WTC11 (cell line): ENCODE data around the gene RAMACL. TPM values are rescaled to one million over a fixed set of nuclear protein-coding genes. Genes with fewer than 3 reads are reported as not detected.

Experiments used
- ATAC-seq: fragments of 200-7000 bp; cut with Tn5 transposase; 2 replicates; pipeline ENCODE4 v1.10.0; 2021; ENCODE audit warnings: mild to moderate bottlenecking, moderate library complexity
- CTCF ChIA-PET: fragments of 300-600 bp; sonication (Branson Sonifier 250); formaldehyde crosslinking; loops from one replicate; lab custom pipeline; 2021; ENCODE audit warnings: antibody characterized with exemption; lab: Charles Lee
- POLR2A ChIA-PET: fragments of 350-600 bp; sonication (Branson Sonifier 250); formaldehyde crosslinking; loops from one replicate; lab custom pipeline; 2021; ENCODE audit warnings: antibody characterized with exemption; lab: Charles Lee
- DNase-seq: peaks from one replicate; pipeline ENCODE4 v3.0.0; 2021; ENCODE audit warnings: low spot score
- H3K27ac Mint-ChIP-seq: 2 replicates; pipeline ENCODE4 v1.8.0; 2021; ENCODE audit warnings: mixed read lengths
- H3K27me3 Mint-ChIP-seq: 2 replicates; pipeline ENCODE4 v1.8.0; 2021; ENCODE audit warnings: low read depth, mild to moderate bottlenecking, moderate library complexity, mixed read lengths
- H3K36me3 Mint-ChIP-seq: 2 replicates; pipeline ENCODE4 v1.8.0; 2021; ENCODE audit warnings: mixed read lengths
- H3K4me1 Mint-ChIP-seq: 2 replicates; pipeline ENCODE4 v1.8.0; 2022; ENCODE audit warnings: mixed read lengths
- H3K4me3 Mint-ChIP-seq: 2 replicates; pipeline ENCODE4 v1.8.0; 2021; ENCODE audit warnings: mild to moderate bottlenecking, moderate library complexity, mixed read lengths
- H3K9me3 Mint-ChIP-seq: 2 replicates; pipeline ENCODE4 v1.8.0; 2021; ENCODE audit warnings: mixed read lengths
- CREM ChIP-seq: sonication (generic); formaldehyde crosslinking; IDR thresholded peaks from 2 replicates; pipeline ENCODE4 v1.8.1; 2022; ENCODE audit warnings: mild to moderate bottlenecking, missing genetic modification reagents, moderate library complexity
- FOXK1 ChIP-seq: sonication (generic); formaldehyde crosslinking; IDR thresholded peaks from 2 replicates; pipeline ENCODE4 v1.8.0; 2022; ENCODE audit warnings: mild to moderate bottlenecking, moderate library complexity, missing genetic modification reagents
- NFYB ChIP-seq: sonication (generic); formaldehyde crosslinking; conservative IDR thresholded peaks from 2 replicates; pipeline ENCODE4 v1.8.0; 2022; ENCODE audit warnings: low read depth, missing genetic modification reagents
- NR3C1 ChIP-seq: sonication (generic); formaldehyde crosslinking; conservative IDR thresholded peaks from 2 replicates; pipeline ENCODE4 v1.8.1; 2023; ENCODE audit warnings: low read depth, mild to moderate bottlenecking, missing genetic modification reagents
- OVOL2 ChIP-seq: fragments of 250-450 bp; sonication (Bioruptor Pico); IDR thresholded peaks from 2 replicates; pipeline ENCODE4 v1.9.0; 2021; ENCODE audit warnings: mild to moderate bottlenecking, borderline replicate concordance
- PRRX2 ChIP-seq: fragments of 250-450 bp; sonication (Bioruptor Pico); IDR thresholded peaks from 2 replicates; pipeline ENCODE4 v1.8.0; 2021; ENCODE audit warnings: mild to moderate bottlenecking
- SMAD3 ChIP-seq: sonication (generic); formaldehyde crosslinking; IDR thresholded peaks from 2 replicates; pipeline ENCODE4 v1.8.0; 2022; ENCODE audit warnings: missing genetic modification reagents, mild to moderate bottlenecking, borderline replicate concordance
- SP1 ChIP-seq: sonication (generic); formaldehyde crosslinking; conservative IDR thresholded peaks from 2 replicates; pipeline ENCODE4 v1.8.1; 2022; ENCODE audit warnings: missing genetic modification reagents
- TP53 ChIP-seq: sonication (generic); formaldehyde crosslinking; IDR thresholded peaks from 2 replicates; pipeline ENCODE4 v1.8.1; 2023; ENCODE audit warnings: mild to moderate bottlenecking, missing genetic modification reagents
- ZBTB21 ChIP-seq: sonication (generic); formaldehyde crosslinking; IDR thresholded peaks from 2 replicates; pipeline ENCODE4 v1.8.1; 2023; ENCODE audit warnings: mild to moderate bottlenecking, missing genetic modification reagents, borderline replicate concordance
- ZNF219 ChIP-seq: sonication (generic); formaldehyde crosslinking; IDR thresholded peaks from 2 replicates; pipeline ENCODE4 v1.8.0; 2023; ENCODE audit warnings: missing genetic modification reagents, mild to moderate bottlenecking, borderline replicate concordance
- total RNA-seq: library from RNA; stranded (reverse); gene quantifications from 3 replicates; pipeline ENCODE4 v1.2.3, GENCODE V29; 2021
- TF ChIP-seq, protein P1 (sequence below): fragments of 250-450 bp; sonication (Bioruptor Pico); IDR thresholded peaks from 2 replicates; pipeline ENCODE4 v2.1.2; 2022; ENCODE audit warnings: mild to moderate bottlenecking, moderate library complexity
- TF ChIP-seq, protein P2 (sequence below): sonication (generic); formaldehyde crosslinking; IDR thresholded peaks from 2 replicates; pipeline ENCODE4 v1.8.1; 2022; ENCODE audit warnings: mild to moderate bottlenecking, missing genetic modification reagents, moderate library complexity, borderline replicate concordance
- TF ChIP-seq, protein P3 (sequence below): sonication (generic); formaldehyde crosslinking; IDR thresholded peaks from 2 replicates; pipeline ENCODE4 v1.8.0; 2022; ENCODE audit warnings: mild to moderate bottlenecking, missing genetic modification reagents
- TF ChIP-seq, protein P4 (sequence below): sonication (generic); formaldehyde crosslinking; conservative IDR thresholded peaks from 2 replicates; pipeline ENCODE4 v1.8.1; 2022; ENCODE audit warnings: mild to moderate bottlenecking, missing genetic modification reagents
- TF ChIP-seq, protein P5 (sequence below): fragments of 250-450 bp; sonication (Bioruptor Pico); IDR thresholded peaks from 2 replicates; pipeline ENCODE4 v1.8.0; 2021; ENCODE audit warnings: mild to moderate bottlenecking
- TF ChIP-seq, protein P6 (sequence below): fragments of 250-450 bp; sonication (Bioruptor Pico); IDR thresholded peaks from 2 replicates; pipeline ENCODE4 v1.9.0; 2021; ENCODE audit warnings: mild to moderate bottlenecking
- TF ChIP-seq, protein P7 (sequence below): fragments of 250-450 bp; sonication (Bioruptor Pico); IDR thresholded peaks from 2 replicates; pipeline ENCODE4 v1.9.0; 2021; ENCODE audit warnings: moderate library complexity, mild to moderate bottlenecking, inconsistent platforms, borderline replicate concordance
- TF ChIP-seq, protein P8 (sequence below): sonication (generic); formaldehyde crosslinking; IDR thresholded peaks from 2 replicates; pipeline ENCODE4 v1.8.0; 2023; ENCODE audit warnings: missing genetic modification reagents, mild to moderate bottlenecking, borderline replicate concordance

The RAMACL gene
- total RNA-seq, 1 experiment from 2014 or later = 0.79 TPM

DNA sequence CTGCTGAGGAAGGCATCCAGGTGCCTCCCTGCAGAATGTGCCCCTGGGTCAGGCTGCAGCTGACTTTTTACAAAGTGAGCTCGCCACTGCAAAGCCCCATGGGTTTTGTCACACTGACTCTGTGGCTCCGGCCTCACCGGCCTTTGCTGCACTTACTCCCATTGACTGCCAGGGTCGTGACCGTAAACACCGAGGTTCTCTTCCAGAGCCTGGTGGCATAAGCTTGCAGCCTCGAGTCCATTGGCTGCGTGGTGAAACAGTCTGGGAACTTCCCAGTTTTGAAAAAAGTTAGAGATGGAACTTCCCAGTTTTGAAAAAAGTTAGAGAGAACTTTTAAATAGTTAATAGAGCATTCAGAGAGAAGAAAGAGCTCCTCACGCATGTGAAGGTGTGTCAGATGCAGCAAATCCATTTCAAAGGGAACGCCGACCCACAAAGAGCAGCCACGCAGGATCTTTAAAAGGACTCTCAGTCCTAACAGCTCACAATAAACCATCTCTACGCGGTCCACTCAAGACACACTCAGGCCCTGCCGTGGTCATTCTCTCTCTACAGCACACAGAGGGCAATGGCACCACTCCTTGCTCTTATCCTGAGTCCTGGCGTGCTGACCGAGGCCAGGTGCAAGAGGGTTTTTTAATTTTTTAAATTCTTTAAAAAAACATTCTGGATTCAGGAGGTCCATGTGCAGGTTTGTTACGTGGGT, 12.8 kb downstream of the RAMACL start:
- Mint-ChIP-seq H3K27me3 (peaks cover 5% of the 10 kb centered on the region; the same call in 1 of the 2 replicates), H3K27ac (peak overlapping the region; percentile 82), H3K36me3 (peaks cover 38% of the 10 kb centered on the region), H3K4me1 (peaks cover 42% of the 10 kb centered on the region), H3K9me3 (peaks cover 37% of the 10 kb centered on the region), H3K4me3 (no peak overlapping the region)
- DNase-seq (no peak), ATAC-seq (peak; percentile 17)
- ChIA-PET CTCF (interaction anchor here (1.4 to 1.8 kb wide), 5 partner anchors 22 to 201 kb away, joined by 4 to 8 read pairs (median 5); no protein-coding TSS in a partner anchor), POLR2A (interaction anchor here (1.4 to 1.6 kb wide), 2 partner anchors 18 to 30 kb away, joined by 3 read pairs; no protein-coding TSS in a partner anchor)
- no peak for TF ChIP-seq NR3C1 (CRISPR knock-in tag)
- no peak for TF ChIP-seq OVOL2 (CRISPR knock-in tag)
- TF ChIP-seq SP1 (CRISPR knock-in tag) = no peak
- no peak for TF ChIP-seq ZBTB21 (CRISPR knock-in tag)
- TF ChIP-seq NFYB (CRISPR knock-in tag) = no peak
- TF ChIP-seq, protein P1, sequence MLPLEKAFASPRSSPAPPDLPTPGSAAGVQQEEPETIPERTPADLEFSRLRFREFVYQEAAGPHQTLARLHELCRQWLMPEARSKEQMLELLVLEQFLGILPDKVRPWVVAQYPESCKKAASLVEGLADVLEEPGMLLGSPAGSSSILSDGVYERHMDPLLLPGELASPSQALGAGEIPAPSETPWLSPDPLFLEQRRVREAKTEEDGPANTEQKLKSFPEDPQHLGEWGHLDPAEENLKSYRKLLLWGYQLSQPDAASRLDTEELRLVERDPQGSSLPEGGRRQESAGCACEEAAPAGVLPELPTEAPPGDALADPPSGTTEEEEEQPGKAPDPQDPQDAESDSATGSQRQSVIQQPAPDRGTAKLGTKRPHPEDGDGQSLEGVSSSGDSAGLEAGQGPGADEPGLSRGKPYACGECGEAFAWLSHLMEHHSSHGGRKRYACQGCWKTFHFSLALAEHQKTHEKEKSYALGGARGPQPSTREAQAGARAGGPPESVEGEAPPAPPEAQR (CRISPR knock-in tag) = no peak
- TF ChIP-seq ZNF219 (CRISPR knock-in tag) = no peak
- no peak for TF ChIP-seq PRRX2 (CRISPR knock-in tag)
- no peak for TF ChIP-seq CREM (CRISPR knock-in tag)
- TF ChIP-seq, protein P2, sequence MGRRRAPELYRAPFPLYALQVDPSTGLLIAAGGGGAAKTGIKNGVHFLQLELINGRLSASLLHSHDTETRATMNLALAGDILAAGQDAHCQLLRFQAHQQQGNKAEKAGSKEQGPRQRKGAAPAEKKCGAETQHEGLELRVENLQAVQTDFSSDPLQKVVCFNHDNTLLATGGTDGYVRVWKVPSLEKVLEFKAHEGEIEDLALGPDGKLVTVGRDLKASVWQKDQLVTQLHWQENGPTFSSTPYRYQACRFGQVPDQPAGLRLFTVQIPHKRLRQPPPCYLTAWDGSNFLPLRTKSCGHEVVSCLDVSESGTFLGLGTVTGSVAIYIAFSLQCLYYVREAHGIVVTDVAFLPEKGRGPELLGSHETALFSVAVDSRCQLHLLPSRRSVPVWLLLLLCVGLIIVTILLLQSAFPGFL (CRISPR knock-in tag) = no peak
- TF ChIP-seq, protein P3, sequence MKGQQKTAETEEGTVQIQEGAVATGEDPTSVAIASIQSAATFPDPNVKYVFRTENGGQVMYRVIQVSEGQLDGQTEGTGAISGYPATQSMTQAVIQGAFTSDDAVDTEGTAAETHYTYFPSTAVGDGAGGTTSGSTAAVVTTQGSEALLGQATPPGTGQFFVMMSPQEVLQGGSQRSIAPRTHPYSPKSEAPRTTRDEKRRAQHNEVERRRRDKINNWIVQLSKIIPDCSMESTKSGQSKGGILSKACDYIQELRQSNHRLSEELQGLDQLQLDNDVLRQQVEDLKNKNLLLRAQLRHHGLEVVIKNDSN (CRISPR knock-in tag) = no peak
- TF ChIP-seq, protein P4, sequence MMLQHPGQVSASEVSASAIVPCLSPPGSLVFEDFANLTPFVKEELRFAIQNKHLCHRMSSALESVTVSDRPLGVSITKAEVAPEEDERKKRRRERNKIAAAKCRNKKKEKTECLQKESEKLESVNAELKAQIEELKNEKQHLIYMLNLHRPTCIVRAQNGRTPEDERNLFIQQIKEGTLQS (CRISPR knock-in tag) = no peak
- no peak for TF ChIP-seq TP53 (CRISPR knock-in tag)
- no peak for TF ChIP-seq FOXK1
- TF ChIP-seq, protein P5, sequence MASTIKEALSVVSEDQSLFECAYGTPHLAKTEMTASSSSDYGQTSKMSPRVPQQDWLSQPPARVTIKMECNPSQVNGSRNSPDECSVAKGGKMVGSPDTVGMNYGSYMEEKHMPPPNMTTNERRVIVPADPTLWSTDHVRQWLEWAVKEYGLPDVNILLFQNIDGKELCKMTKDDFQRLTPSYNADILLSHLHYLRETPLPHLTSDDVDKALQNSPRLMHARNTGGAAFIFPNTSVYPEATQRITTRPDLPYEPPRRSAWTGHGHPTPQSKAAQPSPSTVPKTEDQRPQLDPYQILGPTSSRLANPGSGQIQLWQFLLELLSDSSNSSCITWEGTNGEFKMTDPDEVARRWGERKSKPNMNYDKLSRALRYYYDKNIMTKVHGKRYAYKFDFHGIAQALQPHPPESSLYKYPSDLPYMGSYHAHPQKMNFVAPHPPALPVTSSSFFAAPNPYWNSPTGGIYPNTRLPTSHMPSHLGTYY = no peak
- TF ChIP-seq, protein P6, sequence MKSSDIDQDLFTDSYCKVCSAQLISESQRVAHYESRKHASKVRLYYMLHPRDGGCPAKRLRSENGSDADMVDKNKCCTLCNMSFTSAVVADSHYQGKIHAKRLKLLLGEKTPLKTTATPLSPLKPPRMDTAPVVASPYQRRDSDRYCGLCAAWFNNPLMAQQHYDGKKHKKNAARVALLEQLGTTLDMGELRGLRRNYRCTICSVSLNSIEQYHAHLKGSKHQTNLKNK (CRISPR knock-in tag) = no peak
- no peak for TF ChIP-seq SMAD3 (CRISPR knock-in tag)
- TF ChIP-seq, protein P7, sequence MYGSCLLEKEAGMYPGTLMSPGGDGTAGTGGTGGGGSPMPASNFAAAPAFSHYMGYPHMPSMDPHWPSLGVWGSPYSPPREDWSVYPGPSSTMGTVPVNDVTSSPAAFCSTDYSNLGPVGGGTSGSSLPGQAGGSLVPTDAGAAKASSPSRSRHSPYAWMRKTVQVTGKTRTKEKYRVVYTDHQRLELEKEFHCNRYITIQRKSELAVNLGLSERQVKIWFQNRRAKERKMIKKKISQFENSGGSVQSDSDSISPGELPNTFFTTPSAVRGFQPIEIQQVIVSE (CRISPR knock-in tag) = no peak
- TF ChIP-seq, protein P8, sequence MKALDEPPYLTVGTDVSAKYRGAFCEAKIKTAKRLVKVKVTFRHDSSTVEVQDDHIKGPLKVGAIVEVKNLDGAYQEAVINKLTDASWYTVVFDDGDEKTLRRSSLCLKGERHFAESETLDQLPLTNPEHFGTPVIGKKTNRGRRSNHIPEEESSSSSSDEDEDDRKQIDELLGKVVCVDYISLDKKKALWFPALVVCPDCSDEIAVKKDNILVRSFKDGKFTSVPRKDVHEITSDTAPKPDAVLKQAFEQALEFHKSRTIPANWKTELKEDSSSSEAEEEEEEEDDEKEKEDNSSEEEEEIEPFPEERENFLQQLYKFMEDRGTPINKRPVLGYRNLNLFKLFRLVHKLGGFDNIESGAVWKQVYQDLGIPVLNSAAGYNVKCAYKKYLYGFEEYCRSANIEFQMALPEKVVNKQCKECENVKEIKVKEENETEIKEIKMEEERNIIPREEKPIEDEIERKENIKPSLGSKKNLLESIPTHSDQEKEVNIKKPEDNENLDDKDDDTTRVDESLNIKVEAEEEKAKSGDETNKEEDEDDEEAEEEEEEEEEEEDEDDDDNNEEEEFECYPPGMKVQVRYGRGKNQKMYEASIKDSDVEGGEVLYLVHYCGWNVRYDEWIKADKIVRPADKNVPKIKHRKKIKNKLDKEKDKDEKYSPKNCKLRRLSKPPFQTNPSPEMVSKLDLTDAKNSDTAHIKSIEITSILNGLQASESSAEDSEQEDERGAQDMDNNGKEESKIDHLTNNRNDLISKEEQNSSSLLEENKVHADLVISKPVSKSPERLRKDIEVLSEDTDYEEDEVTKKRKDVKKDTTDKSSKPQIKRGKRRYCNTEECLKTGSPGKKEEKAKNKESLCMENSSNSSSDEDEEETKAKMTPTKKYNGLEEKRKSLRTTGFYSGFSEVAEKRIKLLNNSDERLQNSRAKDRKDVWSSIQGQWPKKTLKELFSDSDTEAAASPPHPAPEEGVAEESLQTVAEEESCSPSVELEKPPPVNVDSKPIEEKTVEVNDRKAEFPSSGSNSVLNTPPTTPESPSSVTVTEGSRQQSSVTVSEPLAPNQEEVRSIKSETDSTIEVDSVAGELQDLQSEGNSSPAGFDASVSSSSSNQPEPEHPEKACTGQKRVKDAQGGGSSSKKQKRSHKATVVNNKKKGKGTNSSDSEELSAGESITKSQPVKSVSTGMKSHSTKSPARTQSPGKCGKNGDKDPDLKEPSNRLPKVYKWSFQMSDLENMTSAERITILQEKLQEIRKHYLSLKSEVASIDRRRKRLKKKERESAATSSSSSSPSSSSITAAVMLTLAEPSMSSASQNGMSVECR (CRISPR knock-in tag) = no peak
